K562 (cell line): ENCODE data around the gene PHPT1. TPM values are rescaled to one million over a fixed set of nuclear protein-coding genes. Genes with fewer than 3 reads are reported as not detected.

Source experiments
- ATAC-seq: fragments of 200-7000 bp; cut with Tn5 transposase; 3 replicates; pipeline ENCODE4 v1.9.1; 2020; ENCODE audit warnings: moderate library complexity
- BruUV-seq: library from RNA; stranded (reverse); fragments of 400-500 nt; replicated peaks from 2 replicates; lab custom pipeline; 2021; lab: Mats Ljungman, UMichigan
- CTCF ChIA-PET: fragments of 300-600 bp; formaldehyde crosslinking; extraction: SDS; loops from one replicate; lab custom pipeline; 2021; ENCODE audit warnings: low intra/inter-chr PET ratio; lab: Yijun Ruan, JAX
- POLR2A ChIA-PET: fragments of 300-600, 350-650 bp; sonication (Branson Sonifier 250); formaldehyde crosslinking; extraction: SDS; loops from one replicate; lab custom pipeline; 2021; ENCODE audit warnings: antibody characterized with exemption, inconsistent platforms; lab: Yijun Ruan, JAX
- DNase-seq, 4 experiments: peaks; one replicate each; pipeline versions ENCODE4 v3.0.0 to v3.0.0-alpha.2; 2011 to 2018; ENCODE audit warnings: low spot score in 3 of 4, mixed read lengths in 3 of 4; ENCODE audit errors: extremely low read depth in 1 of 4
- FAIRE-seq: peaks from 2 replicates; lab custom pipeline; 2011; peaks lifted over from hg19 to GRCh38; lab: Jason Lieb, UNC
- H2AFZ ChIP-seq: 2 replicates; pipeline ENCODE4 v1.6.0; 2011; ENCODE audit warnings: low read depth, low read length, control low read depth, inconsistent platforms
- H3K27ac ChIP-seq: fragments of 200-600 bp; 3 replicates; pipeline ENCODE4 v1.8.0; 2011; ENCODE audit warnings: low read depth, mild to moderate bottlenecking, control low read depth, inconsistent platforms, low read length, moderate library complexity, mixed read lengths; ENCODE audit errors: extremely low read depth
- H3K27me3 ChIP-seq, 2 experiments: fragments of 300-600 bp in 1 of 2; 2 replicates in 1 of 2; 3 replicates in 1 of 2; pipeline versions ENCODE4 v1.6.0 to v1.8.0; 2011; ENCODE audit warnings: inconsistent platforms in 2 of 2, low read length in 2 of 2, mild to moderate bottlenecking in 1 of 2, mixed read lengths in 1 of 2, moderate library complexity in 1 of 2; ENCODE audit not compliant: control insufficient read depth in 2 of 2, insufficient read depth in 2 of 2
- H3K36me3 ChIP-seq: fragments of 300-600 bp; 3 replicates; pipeline ENCODE4 v1.8.0; 2011; ENCODE audit warnings: mild to moderate bottlenecking, low read length, inconsistent platforms; ENCODE audit not compliant: control insufficient read depth, insufficient read depth
- H3K4me1 ChIP-seq, 2 experiments: fragments of 200-600 bp in 1 of 2; replicated peaks in 1 of 2; 2 replicates in 1 of 2; 3 replicates in 1 of 2; pipeline versions ENCODE4 v1.5.1 to v1.8.0; 2011; ENCODE audit warnings: inconsistent platforms in 2 of 2, low read length in 2 of 2, mild to moderate bottlenecking in 1 of 2, mixed read lengths in 1 of 2, moderate library complexity in 1 of 2; ENCODE audit not compliant: control insufficient read depth in 2 of 2, insufficient read depth in 2 of 2
- H3K4me2 ChIP-seq: 2 replicates; pipeline ENCODE4 v1.6.1; 2011; ENCODE audit warnings: low read length, control low read depth, inconsistent platforms, mixed read lengths; ENCODE audit not compliant: insufficient read depth
- H3K4me3 ChIP-seq: fragments of 200-600 bp; sonication (generic), shearing (Covaris generic); 2 replicates; pipeline ENCODE4 v1.5.1; 2016; ENCODE audit warnings: control low read depth, inconsistent platforms
- H3K79me2 ChIP-seq: fragments of 200-600 bp; 3 replicates; pipeline ENCODE4 v1.8.0; 2011; ENCODE audit warnings: low read length, inconsistent platforms; ENCODE audit not compliant: control insufficient read depth, insufficient read depth
- H3K9ac ChIP-seq, 2 experiments: 2 replicates each; pipeline versions ENCODE4 v1.6.0 to v1.6.1; 2011; ENCODE audit warnings: low read depth in 2 of 2, low read length in 2 of 2, control low read depth in 1 of 2, inconsistent platforms in 1 of 2, mild to moderate bottlenecking in 1 of 2, mixed read lengths in 1 of 2; ENCODE audit not compliant: insufficient read depth in 1 of 2
- H3K9me1 ChIP-seq: one replicate; pipeline ENCODE4 v1.6.0; 2011; ENCODE audit warnings: inconsistent platforms, mild to moderate bottlenecking, low read length, moderate library complexity; ENCODE audit not compliant: control insufficient read depth, insufficient read depth
- H3K9me3 ChIP-seq: replicated peaks from 2 replicates; pipeline ENCODE4 v1.5.1; 2011; ENCODE audit warnings: low read depth, low read length, inconsistent platforms; ENCODE audit not compliant: control insufficient read depth, insufficient read depth
- H4K20me1 ChIP-seq: replicated peaks from 2 replicates; pipeline ENCODE4 v1.6.1; 2011; ENCODE audit warnings: low read length, inconsistent platforms, mixed read lengths; ENCODE audit not compliant: control insufficient read depth, insufficient read depth
- CREM ChIP-seq: IDR thresholded peaks from 2 replicates; pipeline ENCODE4 v1.6.1; 2014; ENCODE audit warnings: antibody characterized with exemption, low read depth
- E2F5 ChIP-seq: sonication (generic); formaldehyde crosslinking; IDR thresholded peaks from 2 replicates; pipeline ENCODE4 v1.8.0; 2022; ENCODE audit warnings: mild to moderate bottlenecking, missing genetic modification reagents
- ETS1 ChIP-seq: conservative IDR thresholded peaks from 2 replicates; pipeline ENCODE4 v1.6.1; 2011; ENCODE audit warnings: low read depth, mild to moderate bottlenecking, low read length; ENCODE audit not compliant: control insufficient read depth
- GABPA ChIP-seq: fragments of 200-800 bp; sonication (Bioruptor generic); conservative IDR thresholded peaks from 2 replicates; pipeline ENCODE4 v1.6.1; 2016; ENCODE audit warnings: low read depth, missing genetic modification characterization, missing compliant biosample characterization
- GATAD2A ChIP-seq: fragments of 450-650 bp; IDR thresholded peaks from 2 replicates; pipeline ENCODE4 v1.6.1; 2017
- HMGXB4 ChIP-seq: sonication (generic); formaldehyde crosslinking; IDR thresholded peaks from 2 replicates; pipeline ENCODE4 v1.8.1; 2023; ENCODE audit warnings: mild to moderate bottlenecking, missing genetic modification reagents
- ID3 ChIP-seq, 2 experiments: fragments of 250-450 bp in 1 of 2; fragments of 450-650 bp in 1 of 2; sonication (Bioruptor Pico) in 1 of 2; IDR thresholded peaks; 2 replicates each; pipeline versions ENCODE4 v1.6.1 to v1.8.0; 2016 to 2021; ENCODE audit warnings: mild to moderate bottlenecking in 2 of 2, moderate library complexity in 2 of 2, missing compliant biosample characterization in 1 of 2, missing genetic modification characterization in 1 of 2
- MAFG ChIP-seq: fragments of 450-650 bp; conservative IDR thresholded peaks from 2 replicates; pipeline ENCODE4 v1.6.1; 2016; ENCODE audit warnings: missing genetic modification characterization, missing compliant biosample characterization
- NUFIP1 ChIP-seq: fragments of 450-650 bp; IDR thresholded peaks from 2 replicates; pipeline ENCODE4 v1.6.1; 2018; ENCODE audit not compliant: partially characterized antibody
- POLR2AphosphoS5 ChIP-seq: IDR thresholded peaks from 2 replicates; pipeline ENCODE4 v1.6.1; 2011; ENCODE audit warnings: mild to moderate bottlenecking, low read depth, low read length, moderate library complexity; ENCODE audit not compliant: control insufficient read depth, insufficient read depth
- POLR2H ChIP-seq: IDR thresholded peaks from 2 replicates; pipeline ENCODE4 v1.6.1; 2016; ENCODE audit warnings: missing genetic modification characterization, low read depth, mild to moderate bottlenecking, control low read depth, missing compliant biosample characterization, moderate library complexity
- ZNF232 ChIP-seq: sonication (generic); formaldehyde crosslinking; IDR thresholded peaks from 2 replicates; pipeline ENCODE4 v1.8.0; 2022; ENCODE audit warnings: mild to moderate bottlenecking, missing genetic modification reagents
- WGBS: fragments of 100-300 bp; shearing (Covaris generic); methylation state at CpG from one replicate; pipeline ENCODE4 v1.1.6; 2016; ENCODE audit warnings: low coverage, mixed read lengths; ENCODE audit not compliant: insufficient coverage; ENCODE audit errors: missing lambda C conversion rate; 5-methylcytosine and 5-hydroxymethylcytosine counted together
- in situ Hi-C: fragments of 300-500 bp; cut with MboI; formaldehyde crosslinking; loops from 4 replicates; pipeline ENCODE4 v1.15.0; 2018; ENCODE audit warnings: inconsistent platforms, mixed read lengths
- intact Hi-C: fragments of 100-400 bp; cut with micrococcal nuclease; formaldehyde crosslinking; loops from 2 replicates; pipeline ENCODE4 v1.14.2; 2022
- polyA plus RNA-seq, 8 experiments: library from polyadenylated mRNA; depleted of rRNA in 4 of 8; stranded (reverse) in 5 of 8; unstranded in 3 of 8; fragments of >200 nt; fragmentation: Nextera tagmentation in 2 of 8; fragmentation: Illumina TruSeq in 1 of 8; extraction: Ambion mirVana in 2 of 8; extraction: Trizol in 1 of 8; gene quantifications; 2 replicates each; pipeline versions ENCODE4 v1.2.1 to v1.2.3, GENCODE V29; 2011 to 2014; ENCODE audit warnings: inconsistent platforms in 1 of 8, missing spikeins in 1 of 8
- total RNA-seq, 7 experiments: library from RNA; depleted of rRNA in 6 of 7; stranded (reverse); fragments of >200 nt in 6 of 7; fragmentation: Illumina TruSeq in 2 of 7; extraction: Trizol in 2 of 7; gene quantifications; 2 replicates each; pipeline versions ENCODE4 v1.2.1 to v1.2.3, GENCODE V29; 2011 to 2021; ENCODE audit warnings: low replicate concordance in 1 of 7

Gene PHPT1
- total and polyA plus RNA-seq, 9 of the 15 experiments (the other 6 are each of a cell fraction or from before 2014, with no cell fraction given), result 20.9 to 166 (median 129) TPM

GRCh38 chr9:136886610-136887597 is 37.7 kb downstream of the PHPT1 start:
- Histone ChIP-seq H4K20me1 (0 out of 2 replicates have a peak, but pooled peaks cover 9% of the 10 kb centered on the region), H3K79me2 (peaks cover 69% of the 10 kb centered on the region), H3K27ac (peak overlapping the region; percentile 88), H3K27me3 (no peaks in the 10 kb centered on the region), H3K4me2 (peak overlapping the region; percentile 84), H2AFZ (peak overlapping the region; percentile 54; the same call in 1 of the 2 replicates), H3K9me1 (peaks cover 2% of the 10 kb centered on the region), H3K9me3 (no peaks in the 10 kb centered on the region; the same call in 1 of the 2 replicates), H3K36me3 (peaks cover 38% of the 10 kb centered on the region; the same call in 2 of the 3 replicates), H3K4me3 (peak overlapping the region; percentile 92), H3K9ac (peak overlapping the region; percentile 88 to 98), H3K4me1 (peaks cover 21 to 60% of the 10 kb centered on the region in 2 experiments)
- FAIRE-seq (peak; percentile 6), DNase-seq (peak; percentile 44 to 55 (median 47)), ATAC-seq (peak; percentile 37)
- POLR2A ChIA-PET, result interaction anchor here (0.6 to 2.3 kb wide), 9 partner anchors 11 to 561 kb away, joined by 3 to 9 read pairs (median 4); no protein-coding TSS in a partner anchor
- BruUV-seq, result TSS peak; percentile 78
- WGBS, result 2% methylated on average over 29 of the region's 76 CpGs
- intact Hi-C loops, result loop anchor here (1.0 kb wide), 1 partner anchor 38 kb away; the partner anchor contains the start of gene PHPT1
- CTCF ChIA-PET, result interaction anchor here (0.6 to 0.7 kb wide), 2 partner anchors 37 to 198 kb away, joined by 3 read pairs; partner anchors contain the start of gene PHPT1
- in situ Hi-C loops, result no loop called here
- no peak for TF ChIP-seq GATAD2A
- no peak for TF ChIP-seq ZNF232 (CRISPR knock-in tag)
- no peak for TF ChIP-seq CREM
- peak; percentile 74 for TF ChIP-seq GABPA
- no peak for TF ChIP-seq HMGXB4
- no peak for TF ChIP-seq E2F5 (CRISPR knock-in tag)
- no peak for TF ChIP-seq NUFIP1
- no peak for TF ChIP-seq POLR2AphosphoS5
- no peak for TF ChIP-seq POLR2H
- TF ChIP-seq ID3 (CRISPR knock-in tag; IDR thresholded peaks at IDR 0.05), result no peak
- no peak for TF ChIP-seq ID3 (tag; IDR thresholded peaks at IDR 0.05)
- TF ChIP-seq MAFG (tag), result no peak
- peak; percentile 36; the same call in 1 of the 2 replicates for TF ChIP-seq ETS1
